ENCODE data around the gene OPN1LW.

DNA sequence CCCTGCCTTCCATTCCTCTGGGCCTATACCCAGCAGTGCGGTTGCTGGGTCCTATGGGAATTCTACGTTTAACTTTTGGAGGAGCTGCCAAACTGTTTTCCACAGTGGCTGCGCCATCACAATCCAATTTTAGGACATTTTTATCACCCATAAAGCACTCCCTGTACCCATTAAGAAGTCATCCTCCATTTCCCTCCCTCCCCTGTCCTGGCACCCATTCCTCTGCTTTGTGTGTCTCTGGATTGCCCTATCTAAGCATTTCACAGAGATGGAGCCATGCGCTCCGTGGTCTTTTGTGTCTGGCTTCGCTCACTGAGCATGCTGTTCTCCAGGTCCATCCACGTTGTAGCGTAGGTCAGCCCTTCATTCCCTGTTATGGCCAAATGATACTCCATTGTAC, 1.7 kb upstream of the OPN1LW start:
- TF ChIP-seq POLR2A (IDR thresholded peaks at IDR 0.05; ENCODE audit: low read length) (no peak), GATA1 (IDR thresholded peaks at IDR 0.05; ENCODE audit: low read depth, low read length) (no peak)

All from erythroblast (primary cell).